SJCRH30 (cell line): ENCODE data around the gene ZNF580. TPM values are rescaled to one million over a fixed set of nuclear protein-coding genes. Genes with fewer than 3 reads are reported as not detected.

Experiments
- DNase-seq, 2 experiments: peaks; one replicate each; pipeline ENCODE4 v3.0.0-alpha.2; 2015 to 2020
- H3K27ac ChIP-seq: fragments of 250-450 bp; sonication (Bioruptor Pico); 2 replicates; pipeline ENCODE4 v1.5.1; 2020; ENCODE audit warnings: mild to moderate bottlenecking, moderate library complexity
- H3K27me3 ChIP-seq: fragments of 250-450 bp; sonication (Bioruptor Pico); 2 replicates; pipeline ENCODE4 v1.5.1; 2020; ENCODE audit warnings: mild to moderate bottlenecking, moderate library complexity
- H3K36me3 ChIP-seq: fragments of 250-450 bp; sonication (Bioruptor Pico); 2 replicates; pipeline ENCODE4 v1.5.1; 2020; ENCODE audit warnings: mild to moderate bottlenecking, moderate library complexity
- H3K4me1 ChIP-seq: fragments of 250-450 bp; sonication (Bioruptor Pico); 2 replicates; pipeline ENCODE4 v1.5.1; 2020; ENCODE audit warnings: mild to moderate bottlenecking, moderate library complexity
- H3K4me3 ChIP-seq: fragments of 250-450 bp; sonication (Bioruptor Pico); 2 replicates; pipeline ENCODE4 v1.5.1; 2020; ENCODE audit warnings: mild to moderate bottlenecking, moderate library complexity
- H3K9me3 ChIP-seq: fragments of 250-450 bp; sonication (Bioruptor Pico); replicated peaks from 2 replicates; pipeline ENCODE4 v1.5.1; 2020; ENCODE audit warnings: mild to moderate bottlenecking, moderate library complexity
- total RNA-seq: library from RNA; depleted of rRNA; stranded (reverse); fragments of >200 nt; shearing (Covaris generic); gene quantifications from 2 replicates; pipeline ENCODE4 v1.2.3, GENCODE V29; 2014; rRNA removed

ZNF580 gene
- total RNA-seq, 1 experiment from 2014 or later: 7.9 TPM

DNA sequence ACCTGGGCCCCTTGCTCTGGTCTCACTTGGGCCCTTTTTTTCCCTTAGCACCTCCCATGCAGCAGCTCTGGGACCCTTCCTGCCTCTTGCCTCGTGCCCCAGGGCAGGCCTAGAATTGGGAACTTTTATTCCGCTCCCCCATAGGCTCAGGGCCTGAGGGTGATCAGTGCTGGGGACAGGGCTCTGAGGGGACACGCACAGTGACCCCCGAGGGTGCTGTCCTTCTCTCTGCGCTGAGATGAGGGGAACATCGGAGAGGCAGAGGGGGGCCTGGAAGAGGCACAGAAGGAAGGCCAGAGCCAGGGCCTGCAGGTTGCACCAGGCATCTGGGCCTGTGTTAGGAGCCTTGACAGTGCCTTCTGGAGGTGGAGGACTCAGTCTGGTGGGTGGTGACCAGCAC lies 45.0 kb downstream of the ZNF580 start:
- Histone ChIP-seq H3K36me3 (peaks cover 35% of the 10 kb centered on the region), H3K27me3 (no peaks in the 10 kb centered on the region), H3K27ac (no peak overlapping the region), H3K9me3 (no peaks in the 10 kb centered on the region), H3K4me1 (peaks cover 12% of the 10 kb centered on the region), H3K4me3 (no peak overlapping the region)
- DNase-seq: no peak

GRCh38 chr19:55686311-55687050 lies 45.7 kb downstream of the ZNF580 start:
- DNase-seq: no peak

DNA sequence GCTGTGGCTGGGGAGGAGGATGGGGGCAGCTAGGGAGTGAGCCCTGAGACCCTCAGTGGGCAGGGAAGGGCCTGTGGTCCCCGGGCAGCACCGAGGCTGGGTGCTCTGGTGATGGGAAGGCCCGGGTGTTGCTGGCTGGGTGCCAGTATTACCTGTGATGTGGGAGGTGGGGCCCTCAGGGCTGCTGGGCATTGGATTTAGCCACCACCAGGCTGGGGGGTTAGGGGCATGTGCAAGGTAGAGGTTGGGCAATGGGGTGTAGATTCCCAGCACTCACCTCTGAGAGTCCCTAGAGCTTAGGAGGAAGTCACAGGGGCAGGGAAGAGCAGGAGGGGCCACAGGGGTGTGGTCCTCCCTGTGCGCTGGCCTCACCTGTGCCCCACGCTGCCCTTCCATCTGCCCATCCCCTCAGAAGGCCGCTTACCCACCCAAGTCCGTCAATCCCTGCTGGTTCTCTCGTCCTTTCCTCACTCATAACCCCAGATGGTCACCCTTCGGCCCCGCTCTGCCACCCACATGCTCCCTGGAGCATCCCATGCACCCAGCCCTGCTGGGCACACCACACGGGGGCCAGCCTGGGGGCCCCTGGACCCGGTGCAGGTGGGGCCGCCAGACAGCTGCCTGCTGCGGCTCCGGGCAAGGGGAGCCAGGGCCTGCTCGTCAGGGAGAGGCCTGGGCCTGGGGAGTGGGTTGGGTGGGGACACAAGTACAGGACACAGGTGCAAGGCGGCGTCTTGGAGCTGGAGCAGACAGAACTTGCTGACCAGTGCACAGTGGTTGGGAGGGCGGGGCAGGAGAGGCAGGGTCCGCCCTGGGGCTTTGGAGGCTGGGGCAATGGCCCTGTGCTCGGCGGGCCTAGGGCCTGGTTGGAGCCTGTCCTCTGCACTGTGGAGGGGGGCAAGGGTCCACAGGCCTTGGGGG lies 46.7 kb downstream of the ZNF580 start:
- Histone ChIP-seq H3K27ac (no peak overlapping the region), H3K36me3 (peaks cover 30% of the 10 kb centered on the region), H3K4me3 (no peak overlapping the region), H3K27me3 (no peaks in the 10 kb centered on the region), H3K9me3 (no peaks in the 10 kb centered on the region), H3K4me1 (peaks cover 12% of the 10 kb centered on the region)
- no peak for DNase-seq

More at GRCh38 chr19:55686311-55687050, 45.7 kb downstream of the ZNF580 start:
- H3K4me3 ChIP-seq: no peak overlapping the region
- no peak overlapping the region for H3K27ac ChIP-seq
- H3K4me1 ChIP-seq: peaks cover 12% of the 10 kb centered on the region
- H3K36me3 ChIP-seq: peaks cover 33% of the 10 kb centered on the region
- no peaks in the 10 kb centered on the region for H3K9me3 ChIP-seq
- H3K27me3 ChIP-seq: no peaks in the 10 kb centered on the region

DNA sequence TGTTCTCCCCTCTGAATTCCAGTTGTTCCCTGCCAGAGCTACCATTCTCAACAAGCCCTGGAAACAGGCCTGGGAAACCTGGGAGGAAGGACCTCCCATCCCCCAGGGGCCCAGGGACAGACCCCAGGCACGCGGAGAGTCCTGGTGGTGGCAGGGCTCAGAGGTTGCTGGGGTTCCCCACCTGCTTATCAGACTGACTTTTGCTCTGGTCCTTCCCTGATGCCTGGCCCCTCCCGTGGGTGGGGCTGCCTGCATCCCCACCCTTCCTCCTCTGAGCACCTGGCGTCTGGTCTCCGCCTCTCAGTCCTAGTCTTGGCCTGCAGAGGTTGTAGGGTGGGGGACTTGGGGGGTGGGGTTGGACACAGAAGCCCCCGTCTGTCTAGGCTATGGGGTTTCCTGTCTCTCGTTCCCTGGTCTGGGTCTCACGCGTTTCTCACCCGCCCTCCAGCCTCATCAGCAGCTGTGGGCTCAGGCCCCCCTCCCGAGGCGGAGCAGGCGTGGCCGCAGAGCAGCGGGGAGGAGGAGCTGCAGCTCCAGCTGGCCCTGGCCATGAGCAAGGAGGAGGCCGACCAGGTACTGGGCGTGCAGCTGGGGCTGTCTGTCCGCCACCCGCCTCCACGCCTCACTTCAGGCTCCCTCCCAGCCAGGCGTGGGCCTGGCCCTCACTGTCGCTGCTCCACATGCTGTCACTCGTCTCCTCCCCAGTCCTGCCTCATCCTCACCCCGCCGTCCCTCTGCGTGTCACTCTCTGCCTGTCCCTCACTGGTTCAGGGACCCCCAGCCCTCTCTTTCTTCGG lies 47.8 kb downstream of the ZNF580 start:
- peaks cover 30% of the 10 kb centered on the region for H3K36me3 ChIP-seq
- H3K9me3 ChIP-seq: no peaks in the 10 kb centered on the region
- peak; percentile 95 for DNase-seq
- H3K27me3 ChIP-seq: no peaks in the 10 kb centered on the region
- H3K27ac ChIP-seq: peak overlapping the region; percentile 81
- peaks cover 12% of the 10 kb centered on the region for H3K4me1 ChIP-seq
- no peak overlapping the region for H3K4me3 ChIP-seq

DNA sequence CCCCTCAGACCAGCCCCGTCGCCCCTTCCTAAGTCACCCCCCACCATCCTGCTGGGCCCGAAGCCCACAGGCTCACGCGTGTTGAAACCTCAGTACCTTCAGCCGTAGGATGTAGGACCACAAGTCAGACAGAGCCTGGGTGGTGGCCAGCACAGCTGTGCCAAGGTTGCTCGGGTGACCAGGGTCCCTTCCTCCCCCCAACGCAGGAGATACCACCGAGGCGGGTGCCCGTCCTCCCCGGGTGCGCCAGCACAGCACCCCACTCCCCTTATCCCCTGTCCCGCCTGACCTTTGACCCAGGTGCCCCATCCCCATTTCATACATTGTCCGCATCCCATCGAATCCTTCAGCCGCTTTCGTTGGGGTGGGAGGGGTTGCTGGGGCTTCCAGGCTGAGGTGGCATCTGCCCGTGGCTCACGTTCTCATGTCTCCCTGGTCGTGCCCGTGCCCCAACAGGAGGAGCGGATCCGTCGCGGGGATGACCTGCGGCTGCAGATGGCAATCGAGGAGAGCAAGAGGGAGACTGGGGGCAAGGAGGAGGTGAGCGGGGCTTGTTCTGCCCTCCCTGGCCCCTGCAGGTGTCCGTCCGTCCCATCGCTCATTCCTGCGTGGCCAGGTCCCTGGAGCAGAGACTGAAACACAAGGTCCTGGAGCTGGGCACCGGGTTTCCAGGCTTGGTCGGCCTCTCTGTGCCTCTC lies 48.8 kb downstream of the ZNF580 start:
- peak overlapping the region; percentile 81 for H3K27ac ChIP-seq
- peaks cover 12% of the 10 kb centered on the region for H3K4me1 ChIP-seq
- H3K27me3 ChIP-seq: no peaks in the 10 kb centered on the region
- H3K36me3 ChIP-seq: peaks cover 32% of the 10 kb centered on the region
- no peak for DNase-seq
- no peaks in the 10 kb centered on the region for H3K9me3 ChIP-seq
- H3K4me3 ChIP-seq: no peak overlapping the region

DNA sequence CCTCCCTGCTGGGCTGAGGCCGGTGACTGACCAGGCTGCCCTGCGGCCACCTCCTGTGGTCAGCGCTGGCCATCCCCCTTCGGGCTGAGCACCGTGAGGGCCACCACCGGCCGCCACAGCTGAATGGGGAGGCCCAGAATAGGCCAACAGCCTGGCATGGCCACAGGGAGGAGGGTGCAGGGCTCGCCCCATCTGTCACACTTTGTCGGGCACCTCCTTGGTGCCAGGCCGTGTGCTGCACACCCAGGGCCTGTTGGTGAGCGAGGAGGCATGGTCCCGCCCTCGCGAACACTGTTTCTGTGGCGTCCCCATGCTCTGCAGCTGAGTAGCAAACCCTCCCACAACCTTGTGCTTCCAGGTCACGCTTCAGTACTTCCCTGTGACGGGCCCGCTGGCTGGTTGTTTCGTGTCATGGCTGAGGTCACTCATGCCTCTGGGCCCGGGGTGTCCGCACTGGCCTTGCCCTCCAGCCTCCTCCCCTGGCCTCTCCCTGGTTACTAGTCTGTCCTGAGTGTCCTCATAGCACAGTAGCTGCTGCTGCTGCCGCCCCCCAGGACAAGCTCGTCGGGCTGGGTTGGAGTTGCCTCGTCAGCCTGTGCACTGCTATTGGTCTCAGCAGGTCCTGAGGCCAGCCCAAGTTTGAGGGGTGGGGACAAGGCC lies 49.4 kb downstream of the ZNF580 start:
- H3K4me1 ChIP-seq: peaks cover 12% of the 10 kb centered on the region
- no peaks in the 10 kb centered on the region for H3K9me3 ChIP-seq
- H3K27me3 ChIP-seq: no peaks in the 10 kb centered on the region
- H3K27ac ChIP-seq: no peak overlapping the region
- DNase-seq: no peak
- H3K36me3 ChIP-seq: peaks cover 31% of the 10 kb centered on the region
- no peak overlapping the region for H3K4me3 ChIP-seq

DNA sequence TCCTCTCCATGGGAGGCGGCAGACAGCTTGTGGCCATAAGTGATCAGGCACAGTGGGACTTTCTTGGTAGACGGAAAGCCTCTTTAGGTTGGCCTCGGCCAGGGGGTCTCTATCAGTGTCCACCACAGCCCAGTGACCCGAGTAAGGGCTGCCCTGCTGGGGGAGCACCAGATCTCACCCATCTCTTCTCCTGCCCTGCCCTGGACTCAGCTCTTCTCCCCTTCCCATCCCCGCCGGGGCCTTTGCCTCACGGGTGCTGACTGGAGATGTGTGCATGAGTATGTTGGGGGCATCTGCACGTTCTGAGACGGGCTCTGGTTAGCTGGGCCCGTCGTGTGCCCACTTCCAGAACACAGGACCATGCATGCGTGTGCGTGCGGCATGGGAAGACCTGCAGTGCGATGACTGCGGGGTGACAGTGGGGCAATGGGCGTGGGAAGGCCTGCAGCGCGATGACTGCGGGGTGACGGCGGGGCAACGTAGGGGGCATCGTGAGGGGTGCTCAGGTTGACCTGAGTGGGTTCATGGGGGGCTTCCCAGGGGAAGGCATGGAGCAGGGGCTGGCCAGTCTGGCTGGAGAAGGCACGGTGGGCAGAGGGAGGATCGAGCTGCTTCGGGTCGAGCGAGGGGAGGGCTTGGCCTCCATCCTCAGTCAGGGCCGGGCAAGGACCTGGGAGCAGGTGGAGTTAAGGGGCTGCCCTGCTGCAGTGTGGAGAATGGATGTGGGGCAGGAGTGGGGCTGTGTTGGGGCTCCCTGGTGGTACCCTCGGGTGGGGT lies 50.2 kb downstream of the ZNF580 start:
- H3K4me3 ChIP-seq: no peak overlapping the region
- H3K9me3 ChIP-seq: no peaks in the 10 kb centered on the region
- H3K4me1 ChIP-seq: peaks cover 12% of the 10 kb centered on the region
- peaks cover 31% of the 10 kb centered on the region for H3K36me3 ChIP-seq
- no peak overlapping the region for H3K27ac ChIP-seq
- no peaks in the 10 kb centered on the region for H3K27me3 ChIP-seq
- DNase-seq: no peak

- no peak for DNase-seq
- H3K4me3 ChIP-seq: no peak overlapping the region
- no peaks in the 10 kb centered on the region for H3K27me3 ChIP-seq
- no peaks in the 10 kb centered on the region for H3K9me3 ChIP-seq
- H3K4me1 ChIP-seq: peaks cover 12% of the 10 kb centered on the region
- no peak overlapping the region for H3K27ac ChIP-seq
- peaks cover 31% of the 10 kb centered on the region for H3K36me3 ChIP-seq
Observed at GRCh38 chr19:55691561-55692481, 51.0 kb downstream of the ZNF580 start.

GRCh38 chr19:55692681-55693081 lies 51.9 kb downstream of the ZNF580 start:
- Histone ChIP-seq H3K4me1 (peaks cover 12% of the 10 kb centered on the region), H3K36me3 (peaks cover 31% of the 10 kb centered on the region), H3K27ac (no peak overlapping the region), H3K4me3 (no peak overlapping the region), H3K9me3 (no peaks in the 10 kb centered on the region), H3K27me3 (no peaks in the 10 kb centered on the region)
- DNase-seq: no peak

Other genes with a start within 250 kb of the ZNF580 start
- gene UBE2S, start 233.2 kb upstream of the ZNF580 start, total RNA-seq: 509 and 566 TPM in 2 replicates
- not detected in 2 replicates for gene SHISA7, start 197.7 kb upstream of the ZNF580 start, total RNA-seq
- gene ISOC2, start 179.4 kb upstream of the ZNF580 start, total RNA-seq: 63.2 and 70.8 TPM in 2 replicates
- not detected in 2 replicates for gene C19orf85, start 176.3 kb upstream of the ZNF580 start, total RNA-seq
- 2.9 and 3.6 TPM in 2 replicates for gene ZNF628, start 164.4 kb upstream of the ZNF580 start, total RNA-seq
- gene NAT14, start 155.8 kb upstream of the ZNF580 start, total RNA-seq: 22.1 and 25.9 TPM in 2 replicates
- 3.1 and 3.8 TPM in 2 replicates for gene SSC5D, start 152.6 kb upstream of the ZNF580 start, total RNA-seq
- gene SBK2, start 103.9 kb upstream of the ZNF580 start, total RNA-seq: 6.8 and 6.9 TPM in 2 replicates
- gene SBK3, start 95.5 kb upstream of the ZNF580 start, total RNA-seq: 0.30 and 0.87 TPM in 2 replicates
- gene ZNF579, start 60.2 kb upstream of the ZNF580 start, total RNA-seq: 5.4 and 7.5 TPM in 2 replicates
- gene FIZ1, start 41.5 kb upstream of the ZNF580 start, total RNA-seq: 7.9 and 10.3 TPM in 2 replicates
- gene ZNF524, start 40.7 kb upstream of the ZNF580 start, total RNA-seq: 2.7 and 3.2 TPM in 2 replicates
- 1.7 and 2.0 TPM in 2 replicates for gene ZNF865, start 35.4 kb upstream of the ZNF580 start, total RNA-seq
- 2.7 and 3.1 TPM in 2 replicates for gene ZNF784, start 16.4 kb upstream of the ZNF580 start, total RNA-seq
- gene ZNF581, start 2.6 kb downstream of the ZNF580 start, total RNA-seq: 17.9 and 18.7 TPM in 2 replicates
- gene CCDC106, start 7.2 kb downstream of the ZNF580 start, total RNA-seq: 9.7 and 10.8 TPM in 2 replicates
- 131 and 136 TPM in 2 replicates for gene U2AF2, start 14.0 kb downstream of the ZNF580 start, total RNA-seq
- 45.6 and 59.8 TPM in 2 replicates for gene EPN1, start 34.2 kb downstream of the ZNF580 start, total RNA-seq
- gene NLRP9, start 97.4 kb downstream of the ZNF580 start, total RNA-seq: 0.02 TPM in 1 of 2 replicates, not detected in the other
- gene RFPL4A, start 118.1 kb downstream of the ZNF580 start, total RNA-seq: 1.1 TPM in 2 replicates
- gene RFPL4AL1, start 128.1 kb downstream of the ZNF580 start, total RNA-seq: 0.61 and 1.1 TPM in 2 replicates
- gene NLRP11, start 191.0 kb downstream of the ZNF580 start, total RNA-seq: 4.6 and 4.9 TPM in 2 replicates
- not detected in 2 replicates for gene NLRP4, start 195.5 kb downstream of the ZNF580 start, total RNA-seq